H1 (cell line): ENCODE results near the gene ARHGAP18. TPM values are rescaled to one million over a fixed set of nuclear protein-coding genes. Genes with fewer than 3 reads are reported as not detected.
"Not testable (repeated sequence)": the region's sequence is repeated elsewhere in the genome, so short reads cannot be mapped to it uniquely, and the experiment has no call there.

ENCODE experiments used
- CTCF ChIA-PET: fragments of 300-600 bp; sonication (Branson Sonifier 250); formaldehyde crosslinking; loops from one replicate; lab custom pipeline; 2021; ENCODE audit not compliant: partially characterized antibody; lab: Charles Lee
- POLR2A ChIA-PET: fragments of 300-600 bp; sonication (Branson Sonifier 250); formaldehyde crosslinking; loops from one replicate; lab custom pipeline; 2021; ENCODE audit warnings: inconsistent platforms; ENCODE audit not compliant: partially characterized antibody; lab: Charles Lee
- DNase-seq, 2 experiments: peaks; one replicate each; pipeline versions ENCODE4 v3.0.0 to v3.0.0-alpha.2; 2010 to 2022; ENCODE audit warnings: low spot score in 2 of 2, low read depth in 1 of 2, mixed read lengths in 1 of 2
- FAIRE-seq: peaks from 2 replicates; lab custom pipeline; 2011; peaks lifted over from hg19 to GRCh38; lab: Jason Lieb, UNC
- H2AFZ ChIP-seq: 2 replicates; pipeline ENCODE4 v1.8.1; 2012; ENCODE audit warnings: low read length, inconsistent platforms
- H2AK5ac ChIP-seq: 2 replicates; pipeline ENCODE4 v1.6.1; 2013; ENCODE audit warnings: low read depth, low read length
- H2BK120ac ChIP-seq: replicated peaks from 2 replicates; pipeline ENCODE3; 2013; ENCODE audit warnings: low read depth, low read length, inconsistent platforms
- H2BK12ac ChIP-seq: 2 replicates; pipeline ENCODE4 v1.6.1; 2013; ENCODE audit warnings: low read depth, low read length
- H2BK15ac ChIP-seq: 2 replicates; pipeline ENCODE4 v1.6.1; 2013; ENCODE audit warnings: low read length
- H2BK20ac ChIP-seq: 2 replicates; pipeline ENCODE4 v1.6.1; 2013; ENCODE audit warnings: low read length
- H2BK5ac ChIP-seq: 2 replicates; pipeline ENCODE4 v1.6.1; 2013; ENCODE audit warnings: low read depth, low read length
- H3K14ac ChIP-seq: 2 replicates; pipeline ENCODE4 v1.6.1; 2013; ENCODE audit warnings: inconsistent platforms; ENCODE audit not compliant: insufficient read length
- H3K18ac ChIP-seq: 2 replicates; pipeline ENCODE4 v1.6.1; 2013; ENCODE audit warnings: low read length; ENCODE audit errors: extremely low read depth
- H3K23ac ChIP-seq: 2 replicates; pipeline ENCODE4 v1.6.1; 2013; ENCODE audit warnings: inconsistent platforms; ENCODE audit not compliant: insufficient read length
- H3K23me2 ChIP-seq: 2 replicates; pipeline ENCODE4 v1.6.1; 2013; ENCODE audit warnings: low read depth, low read length
- H3K27ac ChIP-seq: 2 replicates; pipeline ENCODE4 v1.6.1; 2011; ENCODE audit warnings: low read depth, low read length, inconsistent platforms
- H3K27me3 ChIP-seq, 4 experiments: replicated peaks in 1 of 4; 1 replicate in 1 of 4; 2 replicates in 3 of 4; pipeline versions ENCODE4 v1.6.1 to v1.8.1; 2011 to 2013; ENCODE audit warnings: low read length in 3 of 4, mild to moderate bottlenecking in 3 of 4, inconsistent platforms in 2 of 4, mixed read lengths in 2 of 4, moderate library complexity in 1 of 4; ENCODE audit not compliant: control insufficient read depth in 3 of 4, insufficient read depth in 3 of 4; ENCODE audit errors: extremely low read depth in 1 of 4
- H3K36me3 ChIP-seq, 4 experiments: 2 replicates each; pipeline versions ENCODE4 v1.6.1 to v1.8.1; 2011 to 2013; ENCODE audit warnings: mild to moderate bottlenecking in 4 of 4, low read length in 3 of 4, moderate library complexity in 2 of 4, control low read depth in 1 of 4, inconsistent platforms in 1 of 4; ENCODE audit not compliant: insufficient read depth in 4 of 4, control insufficient read depth in 2 of 4
- H3K4ac ChIP-seq: replicated peaks from 2 replicates; pipeline ENCODE3; 2013; ENCODE audit warnings: low read length, low read depth, mixed read lengths, inconsistent platforms; ENCODE audit not compliant: insufficient read length
- H3K4me1 ChIP-seq, 4 experiments: replicated peaks in 1 of 4; 1 replicate in 1 of 4; 2 replicates in 3 of 4; pipeline versions ENCODE4 v1.6.1 to v1.8.1; 2011 to 2013; ENCODE audit warnings: low read length in 3 of 4, inconsistent platforms in 2 of 4, mixed read lengths in 1 of 4; ENCODE audit not compliant: insufficient read depth in 4 of 4, control insufficient read depth in 3 of 4
- H3K4me2 ChIP-seq, 2 experiments: 2 replicates each; pipeline versions ENCODE4 v1.6.1 to v1.8.1; 2011 to 2013; ENCODE audit warnings: low read depth in 2 of 2, low read length in 2 of 2, control low read depth in 1 of 2, inconsistent platforms in 1 of 2, mild to moderate bottlenecking in 1 of 2; ENCODE audit not compliant: insufficient read depth in 1 of 2
- H3K4me3 ChIP-seq, 4 experiments: fragments of 200-600, 300-600 bp in 1 of 4; sonication (generic), shearing (Covaris generic), sonication (Bioruptor Twin) in 1 of 4; 2 replicates each; pipeline versions ENCODE4 v1.5.1 to v1.8.1; 2011 to 2016; ENCODE audit warnings: low read length in 4 of 4, low read depth in 3 of 4, control low read depth in 2 of 4, inconsistent platforms in 2 of 4, mild to moderate bottlenecking in 2 of 4, mixed read lengths in 1 of 4, moderate library complexity in 1 of 4; ENCODE audit not compliant: insufficient read depth in 2 of 4; ENCODE audit errors: extremely low read depth in 1 of 4
- H3K56ac ChIP-seq: replicated peaks from 2 replicates; pipeline ENCODE3; 2013; ENCODE audit warnings: low read depth, mild to moderate bottlenecking, mixed read lengths, low read length, inconsistent platforms; ENCODE audit not compliant: insufficient read length
- H3K79me1 ChIP-seq: 2 replicates; pipeline ENCODE4 v1.6.1; 2013; ENCODE audit warnings: low read depth, low read length, control low read depth
- H3K79me2 ChIP-seq, 2 experiments: 2 replicates each; pipeline versions ENCODE4 v1.6.1 to v1.8.1; 2012 to 2013; ENCODE audit warnings: low read length in 2 of 2, mild to moderate bottlenecking in 2 of 2, inconsistent platforms in 1 of 2; ENCODE audit not compliant: insufficient read depth in 2 of 2, control insufficient read depth in 1 of 2
- H3K9ac ChIP-seq, 4 experiments: replicated peaks in 1 of 4; 1 replicate in 1 of 4; 2 replicates in 3 of 4; pipeline versions ENCODE4 v1.6.1 to v1.8.1; 2011 to 2013; ENCODE audit warnings: low read depth in 3 of 4, low read length in 3 of 4, control low read depth in 2 of 4, mild to moderate bottlenecking in 2 of 4, moderate library complexity in 2 of 4, inconsistent platforms in 1 of 4; ENCODE audit errors: extremely low read depth in 1 of 4
- H3K9me3 ChIP-seq, 2 experiments: 2 replicates each; pipeline versions ENCODE4 v1.6.1 to v1.8.1; 2012 to 2013; ENCODE audit warnings: mild to moderate bottlenecking in 2 of 2, moderate library complexity in 2 of 2, control low read depth in 1 of 2, inconsistent platforms in 1 of 2, low read depth in 1 of 2, low read length in 1 of 2, mixed read lengths in 1 of 2; ENCODE audit not compliant: insufficient read depth in 2 of 2
- H4K20me1 ChIP-seq, 2 experiments: replicated peaks in 1 of 2; 2 replicates each; pipeline versions ENCODE3 to v1.8.1; 2011 to 2013; ENCODE audit warnings: inconsistent platforms in 2 of 2, low read length in 2 of 2, mild to moderate bottlenecking in 1 of 2; ENCODE audit not compliant: insufficient read depth in 2 of 2, control insufficient read depth in 1 of 2
- H4K5ac ChIP-seq: 2 replicates; pipeline ENCODE4 v1.6.1; 2013; ENCODE audit warnings: low read length, low read depth, mixed read lengths, inconsistent platforms; ENCODE audit not compliant: insufficient read length
- H4K8ac ChIP-seq: 2 replicates; pipeline ENCODE4 v1.8.0; 2013; ENCODE audit warnings: mild to moderate bottlenecking, moderate library complexity, low read length, inconsistent platforms; ENCODE audit not compliant: insufficient read depth; ENCODE audit errors: extremely low read depth
- H4K91ac ChIP-seq: replicated peaks from 2 replicates; pipeline ENCODE3; 2013; ENCODE audit warnings: low read length, mixed read lengths, inconsistent platforms; ENCODE audit not compliant: insufficient read length
- BACH1 ChIP-seq: IDR thresholded peaks from 2 replicates; pipeline ENCODE4 v1.6.1; 2012; ENCODE audit warnings: low read length, improper control_type of control experiment
- BCL11A ChIP-seq, 2 experiments: IDR thresholded peaks; one replicate each; pipeline ENCODE4 v1.6.1; 2011; ENCODE audit warnings: low read depth in 2 of 2, low read length in 2 of 2, mild to moderate bottlenecking in 2 of 2
- FOSL1 ChIP-seq: IDR thresholded peaks from 2 replicates; pipeline ENCODE4 v1.6.1; 2011; ENCODE audit warnings: mild to moderate bottlenecking, low read depth, low read length, moderate library complexity; ENCODE audit not compliant: insufficient read depth
- KDM1A ChIP-seq: fragments of 200-600, 300-600 bp; sonication (generic); IDR thresholded peaks from 2 replicates; pipeline ENCODE4 v1.7.1; 2016; ENCODE audit warnings: mild to moderate bottlenecking, low read length, borderline replicate concordance
- POLR2AphosphoS5 ChIP-seq: IDR thresholded peaks from 2 replicates; pipeline ENCODE4 v1.6.1; 2011; ENCODE audit warnings: low read depth, low read length
- RNF2 ChIP-seq: fragments of 200-900, 300-1000 bp; sonication (generic); IDR thresholded peaks from 2 replicates; pipeline ENCODE4 v1.7.1; 2016; ENCODE audit warnings: borderline replicate concordance, low read depth, mild to moderate bottlenecking, antibody characterized with exemption, low read length; ENCODE audit not compliant: poor library complexity, severe bottlenecking; ENCODE audit errors: missing control alignments
- TBP ChIP-seq: IDR thresholded peaks from 2 replicates; pipeline ENCODE4 v1.6.1; 2011; ENCODE audit warnings: low read depth, low read length, improper control_type of control experiment
- YY1 ChIP-seq: IDR thresholded peaks from 2 replicates; pipeline ENCODE4 v1.6.1; 2011; ENCODE audit warnings: low read depth, mild to moderate bottlenecking, low read length
- ZNF274 ChIP-seq: IDR thresholded peaks from 2 replicates; pipeline ENCODE4 v1.7.0; 2012; ENCODE audit warnings: low read length, borderline replicate concordance; ENCODE audit errors: extremely low read depth
- WGBS, 2 experiments: shearing (Covaris generic) in 1 of 2; methylation state at CpG; one replicate each; pipeline versions ENCODE4 v1.1.6 to v1.1.7; 2013 to 2015; ENCODE audit warnings: low lambda C conversion rate in 2 of 2, mixed read lengths in 2 of 2, inconsistent platforms in 1 of 2, low coverage in 1 of 2, missing lambda C conversion rate in 1 of 2; ENCODE audit not compliant: insufficient replicate concordance in 2 of 2, insufficient coverage in 1 of 2, insufficient read length in 1 of 2; ENCODE audit errors: extremely low coverage in 1 of 2, missing lambda C conversion rate in 1 of 2; 5-methylcytosine and 5-hydroxymethylcytosine counted together
- polyA plus RNA-seq, 7 experiments: library from polyadenylated mRNA; depleted of rRNA in 3 of 7; stranded (reverse) in 5 of 7; unstranded in 2 of 7; fragments of >200 nt in 5 of 7; fragments of 200-250 nt in 2 of 7; gene quantifications; 1 replicate in 5 of 7; 2 replicates in 1 of 7; 4 replicates in 1 of 7; pipeline versions ENCODE4 v1.2.1 to v1.2.3, GENCODE V29; 2011 to 2013; ENCODE audit warnings: missing spikeins in 2 of 7, mixed read lengths in 2 of 7
- total RNA-seq: library from RNA; stranded (reverse); fragmentation: NEBNext Ultra II Directional; extraction: Animal tissue kit (Norgen Biotek cat#: 25700); gene quantifications from 2 replicates; pipeline ENCODE4 v1.2.1, GENCODE V29; 2021

Gene ARHGAP18
- total and polyA plus RNA-seq, 2 of the 8 experiments (the other 6 are each of a cell fraction or from before 2014, with no cell fraction given), result 0.83 to 4.5 TPM

DNA sequence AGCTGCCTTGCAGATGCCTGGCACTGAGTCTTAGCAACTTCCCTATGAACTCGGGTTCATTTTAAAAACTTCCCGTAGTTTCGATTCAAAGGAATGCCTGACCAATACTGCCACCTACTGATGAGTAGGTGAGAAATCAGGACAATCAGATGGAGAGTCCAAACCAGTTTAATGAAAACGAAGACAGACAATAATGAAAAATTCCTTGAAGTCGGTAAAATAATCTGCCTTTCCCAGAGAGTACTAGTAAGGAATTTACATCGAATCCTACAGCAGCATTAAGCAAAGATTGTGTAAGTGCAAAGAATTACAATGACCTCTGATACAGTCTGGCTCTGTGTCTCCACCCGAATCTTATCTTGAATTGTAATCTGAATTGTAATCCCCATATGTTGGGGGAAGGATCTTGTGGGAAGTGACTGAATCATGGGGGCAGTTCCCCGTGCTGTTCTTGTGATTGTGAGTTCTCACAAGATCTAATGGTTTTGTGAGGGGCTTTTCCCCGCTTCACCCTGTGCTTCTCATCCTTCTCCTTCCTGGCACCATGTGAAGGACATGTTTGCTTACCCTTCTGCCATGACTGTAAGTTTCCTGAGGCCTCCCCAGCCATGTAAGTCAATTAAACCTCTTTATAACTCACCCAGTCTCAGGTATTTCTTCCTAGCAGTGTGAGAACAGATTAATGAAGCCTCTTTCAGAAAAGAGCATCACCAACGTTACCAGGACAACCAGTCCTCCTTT lies 134.4 kb downstream of the ARHGAP18 start (continued):
- TF ChIP-seq BCL11A (IDR thresholded peaks at IDR 0.05; ENCODE audit: low read depth in 2 of 2, low read length in 2 of 2) (no peak), FOSL1 (no peak), YY1 (no peak), POLR2AphosphoS5 (no peak), TBP (no peak), KDM1A (no peak), BACH1 (no peak), ZNF274 (no peak), RNF2 (no peak)

DNA sequence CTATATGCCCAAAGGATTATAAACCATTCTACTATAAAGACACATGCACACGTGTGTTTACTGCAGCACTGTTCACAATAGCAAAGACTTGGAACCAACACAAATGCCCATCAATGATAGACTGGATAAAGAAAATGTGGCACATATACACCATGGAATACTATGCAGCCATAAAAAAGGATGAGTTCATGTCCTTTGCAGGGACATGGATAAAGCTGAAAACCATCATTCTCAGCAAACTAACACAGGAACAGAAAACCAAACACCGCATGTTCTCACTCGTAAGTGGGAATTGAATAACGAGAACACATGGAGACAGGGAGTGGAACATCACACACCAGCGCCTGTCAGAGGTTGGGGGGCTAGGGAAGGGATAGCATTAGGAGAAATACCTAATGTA lies 135.4 kb downstream of the ARHGAP18 start:
- H3K23ac ChIP-seq, H2AFZ ChIP-seq, H4K5ac ChIP-seq, H2BK5ac ChIP-seq, H3K18ac ChIP-seq, H3K14ac ChIP-seq, H3K79me1 ChIP-seq, DNase-seq, H3K4me2 ChIP-seq, H3K9ac ChIP-seq, H2AK5ac ChIP-seq, H3K23me2 ChIP-seq, H3K4me1 ChIP-seq, POLR2A ChIA-PET, H3K9me3 ChIP-seq, H4K91ac ChIP-seq, H2BK15ac ChIP-seq, H2BK12ac ChIP-seq, H3K56ac ChIP-seq, H3K79me2 ChIP-seq, FAIRE-seq, H4K20me1 ChIP-seq, H2BK120ac ChIP-seq, H3K4ac ChIP-seq, H3K27ac ChIP-seq, H2BK20ac ChIP-seq, H3K27me3 ChIP-seq, H4K8ac ChIP-seq, H3K4me3 ChIP-seq, H3K36me3 ChIP-seq: not testable (repeated sequence)
- CTCF ChIA-PET, result interaction anchor here (0.6 to 12.0 kb wide), 10 partner anchors 9 to 193 kb away, joined by 3 to 180 read pairs (median 3); no protein-coding TSS in a partner anchor
- WGBS, 2 experiments, result 97% methylated on average over 5 of the region's 5 CpGs; no CpG with 5 or more reads in 1 of the 2 experiments
